Esophagus muscularis mucosa (tissue), 3 donors: ENCODE results near the gene DIP2A.

Experiments
- CTCF ChIP-seq, 3 experiments: fragments of 200-600 bp in 2 of 3; fragments of 450-650 bp in 1 of 3; sonication (generic) in 2 of 3; IDR thresholded peaks; one replicate each; pipeline ENCODE4 v1.5.1; 2017 to 2019; ENCODE audit warnings: antibody characterized with exemption in 3 of 3, mild to moderate bottlenecking in 2 of 3, moderate library complexity in 1 of 3
- EP300 ChIP-seq: sonication (generic); formaldehyde crosslinking; IDR thresholded peaks from one replicate; pipeline ENCODE4 v1.6.1; 2017; ENCODE audit warnings: antibody characterized with exemption

- no peak for TF ChIP-seq EP300
- TF ChIP-seq CTCF (IDR thresholded peaks at IDR 0.05): no peak
These were observed 102.1 kb downstream of the DIP2A start for GRCh38 chr21:46560568-46561444.
